ENCODE results near the gene ZNF546. TPM values are rescaled to one million over a fixed set of nuclear protein-coding genes. Genes with fewer than 3 reads are reported as not detected.

ZNF546 gene
- total RNA-seq = 2.4 and 3.8 TPM in 2 replicates

DNA sequence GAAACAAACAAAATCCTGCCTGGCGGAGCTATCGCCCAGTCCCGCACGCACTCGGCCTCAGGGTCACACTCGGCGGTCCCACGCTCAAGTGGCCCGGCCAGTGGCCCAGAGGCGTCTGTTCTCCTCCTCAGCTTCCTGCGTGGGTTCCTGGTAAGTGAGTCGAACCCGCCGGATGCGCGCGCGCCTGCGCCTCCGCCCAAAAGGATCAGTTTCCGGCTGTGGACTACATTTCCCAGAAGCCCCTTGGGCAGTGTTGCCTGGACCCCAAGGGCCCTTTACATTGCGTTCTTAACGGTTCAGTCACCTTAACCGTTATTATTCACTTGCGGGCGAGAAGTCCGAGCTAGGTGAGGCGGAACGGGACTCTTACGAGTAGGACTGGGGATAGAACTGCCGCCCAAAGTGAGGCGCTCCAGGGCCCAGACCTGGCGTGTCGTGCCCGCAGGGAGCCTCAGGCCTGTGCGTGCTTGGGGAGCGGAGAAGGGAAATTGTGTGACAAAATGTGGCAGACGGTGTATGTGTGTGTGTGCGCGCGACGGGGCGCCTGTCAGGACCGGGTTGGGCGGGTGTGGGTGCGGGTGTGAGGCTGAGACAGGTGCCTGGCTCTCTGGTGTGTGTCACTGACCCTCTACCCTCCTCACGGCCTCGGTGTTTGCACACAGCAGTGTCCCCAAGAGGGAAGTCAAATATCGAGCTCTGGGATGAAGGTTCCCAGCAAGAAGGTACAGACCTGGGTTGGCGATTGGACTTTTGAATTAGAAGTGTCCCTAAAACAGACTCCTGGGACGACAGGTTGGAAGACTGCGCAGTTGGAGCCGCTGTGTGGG is at the start of gene ZNF546:
ZNF546 (plus strand) TSS at position 250 of the 827 bp plus-strand sequence. CDS start 1,267 bp downstream, outside the sequence.

DNA sequence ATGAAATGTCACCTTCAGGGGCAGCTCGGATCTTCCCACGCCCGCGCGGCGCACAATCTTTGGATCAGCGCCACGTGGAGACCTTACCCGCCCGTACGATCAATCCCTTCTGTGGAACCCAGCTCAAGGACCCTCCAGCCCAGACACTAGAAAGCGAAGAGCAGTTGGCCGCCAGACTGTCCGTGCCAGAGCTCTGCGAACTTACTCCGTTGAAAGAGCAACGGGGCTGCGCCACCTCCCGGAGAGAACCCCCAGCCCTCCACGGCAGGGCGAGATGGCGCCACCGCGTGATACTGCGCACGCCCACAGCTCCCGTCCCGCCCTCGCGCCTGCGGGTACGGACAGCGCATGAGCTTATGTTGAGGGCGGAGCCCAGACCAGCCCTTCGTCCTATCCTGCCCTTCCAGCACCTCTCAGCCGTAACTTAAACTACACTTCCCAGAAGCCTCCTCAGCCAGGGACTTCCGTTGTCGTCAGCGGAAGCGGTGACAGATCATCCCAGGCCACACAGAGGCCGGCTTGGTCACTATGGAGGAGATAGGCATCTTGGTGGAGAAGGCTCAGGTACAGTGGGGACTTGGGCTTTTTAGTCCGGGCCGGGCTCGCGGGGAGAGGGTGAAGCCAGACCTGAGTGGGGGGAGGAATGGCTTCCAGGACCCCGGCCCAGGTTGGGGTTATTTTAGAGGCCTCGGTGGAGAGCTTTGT is 26.0 kb upstream of the ZNF546 start, which contains the start of gene PSMC4:
PSMC4 (plus strand) TSS at position 491 of the 705 bp plus-strand sequence; CDS start at position 529, 38 bp downstream.

DNA sequence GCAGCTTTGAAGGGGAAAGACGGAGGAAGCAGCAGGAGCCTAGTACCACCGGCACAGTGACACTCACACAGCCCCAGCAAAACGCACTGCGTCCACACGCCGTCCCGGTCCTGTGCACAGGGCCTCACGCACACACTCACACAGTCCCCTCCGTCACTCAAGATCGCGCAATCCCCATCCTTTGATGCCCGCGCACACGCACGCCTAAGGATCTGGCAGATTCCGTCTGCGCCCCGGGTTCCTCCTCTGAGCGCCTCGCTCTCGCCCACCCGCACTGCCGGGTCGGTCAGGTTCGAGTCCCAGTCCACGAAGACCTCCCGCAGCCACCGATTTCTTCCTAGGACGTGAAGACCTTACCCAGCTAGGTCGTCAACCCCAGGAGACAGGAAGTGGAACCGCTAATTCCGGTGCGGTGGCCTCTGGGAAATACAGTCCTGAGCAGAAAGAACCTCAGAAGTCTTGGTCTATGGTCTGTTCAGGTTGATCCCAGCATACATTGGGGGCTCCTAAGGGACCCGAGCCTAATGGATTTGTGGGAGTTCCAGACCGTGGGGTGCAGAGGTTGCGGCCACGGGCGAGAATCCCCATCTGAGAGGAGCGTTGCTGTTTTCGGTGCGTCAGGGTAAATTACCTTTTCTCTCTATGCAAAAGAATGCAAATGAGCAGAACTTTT is 59.1 kb downstream of the ZNF546 start, which contains the start of gene ZNF780B:
ZNF780B (minus strand) TSS at position 400 of the 673 bp plus-strand sequence. CDS start 5,899 bp downstream, outside the sequence.

Other genes with a start within 250 kb of the ZNF546 start
- gene LEUTX, start 218.2 kb upstream of the ZNF546 start, total RNA-seq = not detected in 2 replicates
- 15.6 and 20.9 TPM in 2 replicates for gene DYRK1B, start 162.9 kb upstream of the ZNF546 start, total RNA-seq
- 72.2 and 96.1 TPM in 2 replicates for gene FBL, start 150.7 kb upstream of the ZNF546 start, total RNA-seq
- gene FCGBP, start 62.4 kb upstream of the ZNF546 start, total RNA-seq = under 0.01 and 0.16 TPM in 2 replicates
- 94.4 and 110 TPM in 2 replicates for gene PSMC4, start 25.9 kb upstream of the ZNF546 start, total RNA-seq
- 6.0 TPM in 2 replicates for gene ZNF780B, start 59.2 kb downstream of the ZNF546 start, total RNA-seq
- 9.4 and 24.0 TPM in 2 replicates for gene ZNF780A, start 93.9 kb downstream of the ZNF546 start, total RNA-seq
- gene MAP3K10, start 194.4 kb downstream of the ZNF546 start, total RNA-seq = 8.8 and 10.2 TPM in 2 replicates
- not detected in 2 replicates for gene TTC9B, start 221.3 kb downstream of the ZNF546 start, total RNA-seq
- gene CCNP, start 229.6 kb downstream of the ZNF546 start, total RNA-seq = not detected in 2 replicates